Suppressor macrophage treated with lipopolysaccharide for 1 hour (primary cell): Measurements from ENCODE around the gene AK9.

ENCODE experiments used
- DNase-seq, 3 donors: peaks; one replicate each; pipeline ENCODE4 v3.0.0-alpha.2; 2020 to 2022

Gene AK9

GRCh38 chr6:109455437-109456110, 235.4 kb downstream of the AK9 start, which contains the start of gene MICAL1:
Gene MICAL1, minus strand, starts transcription at chr6:109455772. Its CDS starts 1,576 bp downstream, at chr6:109454196.
- peak; percentile 75 to 88 (median 79) for DNase-seq

- peak; percentile 68 to 81 (median 77) for DNase-seq
These were observed 236.2 kb downstream of the AK9 start for GRCh38 chr6:109454496-109455436.

GRCh38 chr6:109453594-109454495, 237.2 kb downstream of the AK9 start:
- DNase-seq: no peak

DNA sequence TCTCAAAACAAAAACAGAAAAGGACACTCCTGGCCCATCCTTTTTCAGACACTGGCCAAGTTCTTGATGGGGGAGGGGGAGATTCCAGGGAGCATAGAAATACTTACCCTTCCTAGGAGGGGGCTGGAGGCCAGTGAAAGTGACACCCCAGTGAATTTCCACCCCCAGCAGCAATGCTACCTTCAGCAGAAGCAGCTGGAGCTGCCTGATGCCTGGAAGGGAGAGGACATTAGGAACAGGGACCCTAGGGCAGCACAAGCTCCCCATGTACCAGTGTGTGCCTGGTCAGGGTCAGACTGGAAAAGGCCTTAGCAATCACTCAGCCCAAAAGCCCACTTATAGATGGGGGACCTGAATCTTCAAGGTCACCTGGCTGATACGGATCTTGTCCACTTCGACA, 237.8 kb downstream of the AK9 start:
- DNase-seq: no peak

GRCh38 chr6:109452181-109452580, 238.8 kb downstream of the AK9 start:
- no peak for DNase-seq

DNA sequence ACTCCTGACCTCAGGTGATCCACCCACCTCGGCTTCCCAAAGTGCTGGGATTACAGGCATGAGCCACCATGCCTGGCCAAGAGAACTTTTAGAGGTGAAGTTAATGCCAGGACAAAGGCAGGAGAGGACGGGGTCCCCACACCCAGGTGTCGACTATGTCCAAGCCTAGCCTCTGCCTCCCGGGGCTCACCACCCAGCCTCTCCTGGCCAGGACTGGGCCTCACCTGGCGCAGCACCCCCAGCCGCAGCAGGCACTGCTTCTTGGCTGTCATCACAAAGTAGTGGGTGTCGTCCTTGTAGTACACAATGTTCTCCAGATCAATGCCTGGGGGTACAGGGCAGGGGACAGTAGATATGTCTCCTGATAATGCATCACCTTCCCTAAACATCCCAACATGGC, 239.6 kb downstream of the AK9 start:
- DNase-seq: no peak

- DNase-seq: no peak
These were observed 240.2 kb downstream of the AK9 start for GRCh38 chr6:109450801-109451200.

DNA sequence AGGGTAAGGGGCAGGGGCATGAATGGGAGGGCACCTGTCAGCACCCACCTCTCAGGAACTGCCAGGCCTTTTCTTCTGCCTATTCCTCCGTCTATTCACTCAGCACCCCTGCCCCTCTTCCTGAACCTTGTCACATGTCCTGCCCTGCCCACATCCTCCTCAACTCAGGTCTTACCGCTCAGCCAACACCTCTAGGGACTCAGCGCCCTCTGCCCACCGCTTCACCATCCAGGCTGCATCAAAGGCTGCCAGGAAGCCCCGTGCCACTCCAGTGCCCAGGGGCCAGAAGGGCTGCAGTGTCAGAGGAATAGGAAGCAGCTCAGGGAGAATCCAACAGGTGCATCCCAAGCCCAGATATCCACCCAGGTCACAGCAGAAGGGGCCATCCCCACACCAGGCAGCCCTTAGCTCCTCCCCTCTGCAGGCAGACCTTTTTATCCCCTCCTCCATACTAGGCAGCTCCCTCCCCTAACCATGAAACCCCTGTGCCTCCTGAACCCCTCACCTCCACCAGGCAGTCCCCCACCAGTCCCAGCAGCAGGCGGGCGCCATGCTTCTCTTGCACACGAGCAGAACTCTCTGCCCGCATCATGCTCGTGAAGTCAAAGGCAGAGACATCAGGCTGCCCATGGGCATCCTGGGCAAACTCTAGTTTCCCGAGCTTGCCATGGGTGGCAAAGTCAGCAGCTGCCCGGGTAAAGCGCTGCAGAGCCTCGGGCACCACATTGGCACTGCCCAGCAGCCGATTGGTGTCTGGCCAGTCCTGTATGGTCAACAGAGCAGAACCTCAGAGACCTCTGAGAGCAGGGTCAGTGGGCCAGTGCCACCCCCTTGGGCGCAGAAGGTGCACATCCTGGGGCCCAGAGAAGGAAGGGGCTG, 241.0 kb downstream of the AK9 start:
- DNase-seq: no peak

DNA sequence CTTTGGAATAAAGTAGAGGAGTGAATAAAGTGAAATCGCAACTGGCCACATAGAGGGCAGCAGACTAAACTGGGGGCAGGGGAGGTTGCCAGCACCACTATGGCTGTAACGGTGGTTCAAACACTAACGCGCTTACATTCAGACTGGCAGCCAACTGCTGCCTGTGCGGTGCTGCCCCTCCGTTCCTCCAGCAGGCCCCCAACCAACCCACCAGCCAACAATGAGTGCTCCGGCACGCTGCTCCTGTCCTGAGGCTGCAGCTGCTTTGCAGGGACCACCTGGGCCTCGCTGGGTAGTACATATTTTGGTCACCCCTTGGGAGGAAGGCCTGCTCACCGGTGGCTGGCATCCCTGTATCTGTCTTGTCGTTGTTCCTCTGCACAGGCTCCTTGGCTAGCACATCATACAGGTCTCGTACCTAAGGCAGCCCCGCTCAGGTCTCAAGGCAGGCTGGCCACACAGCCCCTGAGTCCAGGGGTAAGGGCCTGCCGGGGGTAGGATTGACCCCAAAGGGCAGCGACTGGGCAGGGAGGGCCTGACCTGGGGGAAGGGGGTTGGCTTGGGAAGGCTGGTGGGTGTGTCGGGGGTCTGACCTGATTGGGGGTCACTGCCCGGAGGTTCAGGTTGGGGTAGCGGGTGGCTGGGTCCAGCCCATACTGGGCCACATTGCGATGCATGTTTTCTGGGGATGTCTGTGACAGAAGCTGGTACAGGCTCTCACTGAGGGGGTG, 241.8 kb downstream of the AK9 start:
- no peak for DNase-seq

DNA sequence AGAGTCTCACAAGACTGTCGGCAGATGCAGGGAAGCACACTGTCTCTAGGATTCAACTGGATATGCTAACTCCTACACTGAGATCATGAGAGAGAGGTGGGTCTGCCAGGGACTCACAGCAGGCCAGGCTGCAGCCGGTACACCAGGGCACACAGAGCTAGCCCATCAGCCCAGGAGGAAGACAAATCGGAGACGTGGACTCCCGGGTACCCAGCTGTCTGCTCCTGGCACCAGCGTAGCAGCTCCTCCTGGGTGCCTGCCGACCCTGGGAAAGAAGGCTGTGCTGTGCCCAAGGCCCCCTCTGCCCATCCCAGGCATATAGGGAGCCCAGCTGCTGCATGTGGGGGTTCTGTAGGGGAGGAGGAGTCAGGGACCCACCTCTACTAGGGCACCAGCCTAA, 242.4 kb downstream of the AK9 start:
- no peak for DNase-seq

DNA sequence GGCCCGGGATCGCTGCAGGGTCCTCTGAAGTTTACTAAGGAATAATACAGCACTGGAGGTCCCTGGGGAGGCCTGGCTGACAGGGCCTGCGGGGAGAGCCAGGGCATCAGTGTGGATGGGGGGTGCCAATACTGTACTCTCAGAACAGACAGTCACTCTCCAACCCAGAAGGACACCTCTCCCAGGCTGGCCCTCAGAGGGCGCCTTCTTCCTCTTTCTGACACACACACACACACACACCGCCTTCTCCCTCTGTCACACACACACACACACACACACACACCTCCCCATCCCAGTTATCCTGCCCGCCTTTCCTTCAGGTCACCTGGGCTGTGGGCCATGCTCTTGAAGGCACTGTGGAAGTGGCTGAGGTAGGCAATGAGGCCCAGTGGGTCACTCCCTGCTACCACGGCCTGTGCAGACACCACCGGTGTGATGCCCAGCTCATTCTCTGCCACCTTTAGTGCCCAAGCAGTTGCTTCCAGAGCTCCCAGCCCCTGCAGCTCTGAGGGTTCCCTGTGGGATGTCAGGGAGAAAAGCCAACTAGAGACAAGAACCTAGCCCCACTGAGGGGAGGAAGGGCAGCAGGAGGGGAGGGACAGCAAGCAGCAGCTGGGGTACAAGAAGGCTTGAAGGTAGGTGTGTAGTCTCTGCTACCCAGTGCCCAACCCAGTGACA, 243.0 kb downstream of the AK9 start:
- DNase-seq: peak in 1 of 3 donors; percentile 38

DNA sequence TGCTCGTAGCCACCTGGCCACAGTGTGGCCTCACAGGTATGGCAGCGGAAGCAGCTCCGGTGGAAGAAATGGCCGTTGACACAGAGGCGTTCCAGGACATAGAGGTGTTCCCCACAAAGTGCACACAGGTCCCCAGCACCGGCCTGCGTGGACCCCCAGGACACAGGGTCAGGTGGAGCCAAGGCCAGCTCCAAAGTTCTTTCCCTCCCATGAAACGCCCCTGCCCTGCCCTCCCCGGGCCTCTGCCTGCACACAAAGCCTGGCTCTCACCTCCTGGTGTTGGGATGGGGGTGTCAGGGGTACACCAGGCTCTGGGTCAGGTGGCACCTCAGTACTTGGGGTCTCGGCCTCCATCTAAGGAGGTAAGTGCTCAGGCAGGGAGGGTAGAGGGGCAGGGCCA, 243.9 kb downstream of the AK9 start:
- DNase-seq: no peak

GRCh38 chr6:109446541-109446940, 244.5 kb downstream of the AK9 start:
- DNase-seq: no peak

DNA sequence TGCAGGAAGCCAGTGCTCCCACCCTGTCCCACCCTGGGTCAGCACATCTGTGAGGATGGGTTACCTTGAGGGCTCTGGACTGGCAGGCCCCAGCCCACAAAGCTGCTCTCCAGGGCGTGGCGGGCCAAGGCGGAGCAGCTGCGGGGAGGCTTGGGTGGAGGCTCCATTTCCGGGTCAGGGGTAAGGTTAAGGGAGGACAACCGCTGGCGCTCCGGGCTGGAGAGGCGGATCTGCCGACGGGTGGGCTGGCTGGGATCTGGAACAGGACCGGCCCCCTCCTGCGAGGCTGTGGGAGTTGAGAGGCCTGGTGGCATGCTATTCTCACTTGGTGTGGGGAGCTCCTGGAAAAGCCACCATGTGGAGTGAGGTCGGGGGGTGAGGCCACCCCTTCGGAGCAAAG, 244.9 kb downstream of the AK9 start:
- no peak for DNase-seq

- no peak for DNase-seq
These were observed 245.6 kb downstream of the AK9 start for GRCh38 chr6:109445382-109445781.

- no peak for DNase-seq
These were observed 247.5 kb downstream of the AK9 start for GRCh38 chr6:109443425-109443950.
